Measurements from ENCODE around the gene OLIG1. TPM values are rescaled to one million over a fixed set of nuclear protein-coding genes. Genes with fewer than 3 reads are reported as not detected.

The OLIG1 gene
- total and polyA plus RNA-seq, 3 donors from 2014 or later = 3.9 to 5.1 (median 4.3) TPM

- DNase-seq = no peak
- Histone ChIP-seq H3K4me3 (no peak overlapping the region), H3K27me3 (no peaks in the 10 kb centered on the region), H3K9me3 (no peaks in the 10 kb centered on the region), H3K36me3 (ENCODE audit: low read depth, missing control alignments) (no peaks in the 10 kb centered on the region), H3K4me1 (peaks cover 9% of the 10 kb centered on the region), H3K27ac (peak overlapping the region in 1 of 2 donors; percentile 17)
- intact Hi-C loops (cut with DNase I; ENCODE audit: low total_unique reads) = no loop called here
- TF ChIP-seq POLR2A (IDR thresholded peaks at IDR 0.05) = no peak
- TF ChIP-seq CTCF (IDR thresholded peaks at IDR 0.05) = no peak
- WGBS, 2 donors = 60 to 70% methylated on average over 16 of the region's 16 CpGs
Observed at GRCh38 chr21:33117101-33117888, 47.4 kb downstream of the OLIG1 start.

Other genes with a start within 250 kb of the OLIG1 start
- not detected for gene OLIG2, start 44.2 kb upstream of the OLIG1 start, total RNA-seq
- not detected for gene OLIG2, start 44.2 kb upstream of the OLIG1 start, polyA plus RNA-seq (ENCODE audit: insufficient read depth, low read depth, low replicate concordance)
- gene IFNAR2, start 159.8 kb downstream of the OLIG1 start, total RNA-seq = 10 to 100 TPM in 1 of 2 donors, 1 to 10 TPM in 1; 8.6 to 13.1 TPM
- 10.7 TPM for gene IFNAR2, start 159.8 kb downstream of the OLIG1 start, polyA plus RNA-seq (ENCODE audit: insufficient read depth, low read depth, low replicate concordance)
- 10 to 100 TPM; 14.3 to 19.3 TPM for gene IL10RB, start 196.2 kb downstream of the OLIG1 start, total RNA-seq
- 14.4 TPM for gene IL10RB, start 196.2 kb downstream of the OLIG1 start, polyA plus RNA-seq (ENCODE audit: insufficient read depth, low read depth, low replicate concordance)

Data from testis (tissue), 3 donors.